ENCODE measurements around the gene OXTR.

The OXTR gene

DNA sequence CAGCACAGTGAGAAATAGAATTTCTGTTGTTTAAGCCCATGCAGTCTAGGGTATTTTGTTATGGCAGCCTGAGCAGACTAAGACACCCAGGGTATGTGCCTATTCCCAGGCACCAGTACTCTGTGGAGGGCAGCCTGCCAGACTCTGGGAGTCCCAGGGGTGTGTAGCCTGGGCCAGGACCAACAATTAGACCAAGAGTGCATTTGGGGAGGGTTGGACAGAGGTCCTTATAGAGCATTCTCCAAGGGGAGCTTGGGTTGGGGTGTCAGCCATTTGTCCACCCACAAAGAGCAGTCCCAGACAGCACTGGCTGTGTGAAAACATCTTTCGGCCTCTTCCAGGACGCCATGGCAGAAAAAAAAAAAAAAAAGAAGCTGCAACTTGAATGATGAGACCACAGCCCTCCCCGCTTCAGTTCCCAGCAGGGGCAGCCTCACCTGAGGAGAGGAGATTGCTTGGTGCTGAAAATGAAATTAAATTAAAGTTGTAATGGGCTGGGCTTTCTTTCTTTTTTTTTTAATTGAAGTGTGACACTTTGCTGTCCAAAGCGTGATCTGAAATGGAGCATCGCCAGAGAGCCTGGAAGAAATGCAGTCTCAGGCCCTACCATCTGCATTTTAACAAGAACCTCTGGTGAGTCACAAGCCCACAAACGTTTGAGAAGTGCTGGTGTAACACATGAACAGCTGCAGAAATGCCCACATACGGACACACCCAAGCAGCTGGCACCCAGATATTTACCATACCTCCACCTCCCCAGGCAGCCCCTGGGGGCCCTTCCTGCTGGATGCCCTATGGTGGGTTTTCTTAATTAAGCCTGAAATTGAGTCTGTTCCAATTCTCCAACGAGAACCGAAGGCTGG is 57.1 kb downstream of the OXTR start:
- no peak for DNase-seq (ENCODE audit: low read depth, low spot score)

DNA sequence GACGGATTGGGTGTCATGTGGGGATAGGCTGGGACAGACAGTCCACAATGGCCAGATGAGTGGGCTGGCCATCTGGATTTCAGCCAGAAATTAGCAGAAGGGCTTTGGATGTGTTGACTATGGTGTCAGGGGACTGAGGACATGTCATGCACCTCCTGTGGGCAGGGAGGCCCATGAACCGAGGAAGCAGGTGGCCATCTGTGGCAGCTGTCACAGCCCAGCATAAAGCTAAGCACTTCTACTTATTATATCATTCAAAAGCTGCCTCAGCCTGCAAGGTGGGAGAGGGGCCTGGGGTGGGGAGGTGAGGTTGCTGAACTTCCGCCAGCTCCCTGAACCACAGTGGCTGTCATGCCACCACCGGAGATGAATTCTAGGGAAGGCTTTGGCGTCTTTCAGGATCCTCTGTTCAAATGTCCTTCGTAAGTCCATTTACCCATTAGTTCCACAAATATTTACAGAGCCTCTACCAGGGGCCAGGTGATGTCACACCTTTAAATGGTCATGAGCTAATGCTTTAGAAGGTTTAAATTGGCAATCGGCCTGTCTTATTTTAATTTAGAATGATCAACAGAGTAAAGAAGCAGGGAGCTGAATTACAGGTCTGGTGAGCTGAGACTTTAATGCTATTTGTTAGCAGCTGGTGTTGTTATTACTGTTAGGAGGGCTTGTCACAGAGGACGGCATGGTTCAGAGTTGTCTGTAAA is 59.5 kb downstream of the OXTR start:
- no peak for DNase-seq (ENCODE audit: low read depth, low spot score)

DNA sequence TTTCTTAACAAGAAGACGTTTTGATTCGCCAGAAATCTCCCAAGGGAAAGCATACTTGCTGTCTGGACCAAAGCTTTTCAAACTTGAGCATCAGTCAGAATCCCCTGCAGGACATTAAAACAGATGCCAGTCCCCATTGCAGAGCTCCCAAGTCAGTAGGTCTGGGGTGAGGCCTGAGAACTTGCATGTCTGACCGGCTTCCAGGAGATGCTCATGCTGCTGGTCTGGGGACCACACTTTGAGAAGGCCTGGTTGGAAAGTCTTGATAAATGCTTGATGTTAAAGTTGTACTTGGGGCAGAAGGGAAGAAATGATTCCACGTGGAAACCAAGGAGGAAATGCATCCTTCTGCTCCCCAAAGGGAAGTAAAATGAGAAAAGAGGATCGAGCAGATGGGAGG is 60.1 kb downstream of the OXTR start:
- DNase-seq (ENCODE audit: low read depth, low spot score) = no peak

DNA sequence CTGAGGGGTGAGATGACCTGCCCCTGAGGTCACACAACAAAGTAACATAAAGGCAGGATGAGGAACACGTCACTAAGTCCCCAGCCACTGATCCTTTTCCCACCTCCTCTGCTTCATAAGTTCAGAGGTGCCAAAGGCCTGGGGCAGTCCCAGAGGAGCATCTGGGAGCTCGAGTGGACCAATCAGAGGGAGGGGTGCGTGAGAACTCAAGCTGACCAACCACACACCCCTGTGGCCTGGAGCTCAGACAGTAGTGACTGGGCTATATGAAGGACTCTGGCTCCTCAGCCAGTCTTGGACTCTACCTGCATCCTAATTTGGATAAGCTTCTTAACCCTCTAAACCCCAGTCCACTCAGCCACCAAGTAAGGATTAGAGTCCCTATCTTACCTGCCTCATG is 63.8 kb downstream of the OXTR start:
- DNase-seq (ENCODE audit: low read depth, low spot score) = no peak

DNA sequence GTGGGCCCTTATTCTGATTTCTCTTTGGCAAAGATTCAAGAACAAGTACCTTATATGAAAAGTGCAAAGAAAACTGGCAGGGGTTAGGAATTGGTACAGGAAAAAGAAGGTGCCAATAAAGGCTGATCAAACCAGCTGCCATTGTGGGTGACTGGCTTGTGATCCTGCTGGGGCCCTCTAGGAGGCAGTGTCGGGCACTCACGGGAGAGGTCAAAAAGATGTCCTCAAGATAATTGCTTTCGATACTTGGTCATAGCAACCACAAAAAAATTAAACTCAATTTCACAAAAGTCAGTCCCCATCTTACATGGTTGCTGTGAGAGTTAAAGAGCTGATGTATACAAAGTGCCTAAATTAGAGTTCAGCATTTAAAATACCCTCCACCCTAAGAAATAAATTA is 66.9 kb downstream of the OXTR start:
- DNase-seq (ENCODE audit: low read depth, low spot score) = no peak
